ENCODE results near the gene ARF3. TPM values are rescaled to one million over a fixed set of nuclear protein-coding genes. Genes with fewer than 3 reads are reported as not detected.

Gene ARF3
- polyA plus RNA-seq, 2 of the 4 experiments (the other 2 are of a cell fraction): 138 to 287 TPM

- Histone ChIP-seq H3K27ac (0 out of 6 replicates have a peak overlapping the region, but pooled peaks of 1 of the 2 experiments have one; percentile 31), H3K4me3 (peak overlapping the region; percentile 42; the same call in 2 of the 3 replicates), H3K4me2 (peak overlapping the region; percentile 96), H3K9me3 (no peaks in the 10 kb centered on the region), H3K4me1 (peaks cover 16% of the 10 kb centered on the region; the same call in 2 of the 3 replicates)
- DNase-seq (ENCODE audit: low read depth in 1 of 2, low spot score in 1 of 2): peak; percentile 64 to 74
- ChIA-PET CTCF (interaction anchor here (0.6 to 77.5 kb wide), 28 partner anchors 2 to 222 kb away, joined by 3 to 2584 read pairs (median 4); partner anchors contain the start of genes ARF3, DDN, FKBP11 and PRKAG1), POLR2A (no interaction called here)
- WGBS (ENCODE audit: missing lambda C conversion rate): 49% methylated on average over 21 of the region's 50 CpGs
- ATAC-seq: peak; percentile 69 to 85
- TF ChIP-seq RAD21 (conservative IDR thresholded peaks at IDR 0.05 in 1 of 2, IDR thresholded peaks at IDR 0.05 in 1 of 2): peak in 1 of 2 experiments; percentile 39; a peak in 3 of 5 replicates
- TF ChIP-seq PHF8 (IDR thresholded peaks at IDR 0.05; ENCODE audit: borderline replicate concordance, low read depth): no peak
- TF ChIP-seq CTCF (IDR thresholded peaks at IDR 0.05): peak; percentile 70
- TF ChIP-seq KDM1A (IDR thresholded peaks at IDR 0.05; ENCODE audit: low read depth): no peak
- TF ChIP-seq, protein P1, sequence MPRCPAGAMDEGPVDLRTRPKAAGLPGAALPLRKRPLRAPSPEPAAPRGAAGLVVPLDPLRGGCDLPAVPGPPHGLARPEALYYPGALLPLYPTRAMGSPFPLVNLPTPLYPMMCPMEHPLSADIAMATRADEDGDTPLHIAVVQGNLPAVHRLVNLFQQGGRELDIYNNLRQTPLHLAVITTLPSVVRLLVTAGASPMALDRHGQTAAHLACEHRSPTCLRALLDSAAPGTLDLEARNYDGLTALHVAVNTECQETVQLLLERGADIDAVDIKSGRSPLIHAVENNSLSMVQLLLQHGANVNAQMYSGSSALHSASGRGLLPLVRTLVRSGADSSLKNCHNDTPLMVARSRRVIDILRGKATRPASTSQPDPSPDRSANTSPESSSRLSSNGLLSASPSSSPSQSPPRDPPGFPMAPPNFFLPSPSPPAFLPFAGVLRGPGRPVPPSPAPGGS (IDR thresholded peaks at IDR 0.05): no peak
- no peak for TF ChIP-seq HOXB13 (CRISPR knock-in tag; IDR thresholded peaks at IDR 0.05; ENCODE audit: low read depth)
- no peak for TF ChIP-seq ZFP36 (IDR thresholded peaks at IDR 0.05; ENCODE audit: borderline replicate concordance, partially characterized antibody)
- no peak for TF ChIP-seq RNF2 (IDR thresholded peaks at IDR 0.05; ENCODE audit: borderline replicate concordance, low read depth)
- TF ChIP-seq, protein P2, sequence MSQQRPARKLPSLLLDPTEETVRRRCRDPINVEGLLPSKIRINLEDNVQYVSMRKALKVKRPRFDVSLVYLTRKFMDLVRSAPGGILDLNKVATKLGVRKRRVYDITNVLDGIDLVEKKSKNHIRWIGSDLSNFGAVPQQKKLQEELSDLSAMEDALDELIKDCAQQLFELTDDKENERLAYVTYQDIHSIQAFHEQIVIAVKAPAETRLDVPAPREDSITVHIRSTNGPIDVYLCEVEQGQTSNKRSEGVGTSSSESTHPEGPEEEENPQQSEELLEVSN (IDR thresholded peaks at IDR 0.05; ENCODE audit: borderline replicate concordance, low read depth): peak; percentile 71
- 0 out of 5 replicates have a peak, but pooled peaks of 1 of the 2 experiments have one; percentile 47 for TF ChIP-seq JUN (IDR thresholded peaks at IDR 0.05)
- TF ChIP-seq SMC3 (IDR thresholded peaks at IDR 0.05): peak; percentile 59
- TF ChIP-seq, protein P3, sequence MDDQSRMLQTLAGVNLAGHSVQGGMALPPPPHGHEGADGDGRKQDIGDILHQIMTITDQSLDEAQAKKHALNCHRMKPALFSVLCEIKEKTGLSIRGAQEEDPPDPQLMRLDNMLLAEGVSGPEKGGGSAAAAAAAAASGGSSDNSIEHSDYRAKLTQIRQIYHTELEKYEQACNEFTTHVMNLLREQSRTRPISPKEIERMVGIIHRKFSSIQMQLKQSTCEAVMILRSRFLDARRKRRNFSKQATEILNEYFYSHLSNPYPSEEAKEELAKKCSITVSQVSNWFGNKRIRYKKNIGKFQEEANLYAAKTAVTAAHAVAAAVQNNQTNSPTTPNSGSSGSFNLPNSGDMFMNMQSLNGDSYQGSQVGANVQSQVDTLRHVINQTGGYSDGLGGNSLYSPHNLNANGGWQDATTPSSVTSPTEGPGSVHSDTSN (IDR thresholded peaks at IDR 0.05): no peak
- TF ChIP-seq, protein P4, sequence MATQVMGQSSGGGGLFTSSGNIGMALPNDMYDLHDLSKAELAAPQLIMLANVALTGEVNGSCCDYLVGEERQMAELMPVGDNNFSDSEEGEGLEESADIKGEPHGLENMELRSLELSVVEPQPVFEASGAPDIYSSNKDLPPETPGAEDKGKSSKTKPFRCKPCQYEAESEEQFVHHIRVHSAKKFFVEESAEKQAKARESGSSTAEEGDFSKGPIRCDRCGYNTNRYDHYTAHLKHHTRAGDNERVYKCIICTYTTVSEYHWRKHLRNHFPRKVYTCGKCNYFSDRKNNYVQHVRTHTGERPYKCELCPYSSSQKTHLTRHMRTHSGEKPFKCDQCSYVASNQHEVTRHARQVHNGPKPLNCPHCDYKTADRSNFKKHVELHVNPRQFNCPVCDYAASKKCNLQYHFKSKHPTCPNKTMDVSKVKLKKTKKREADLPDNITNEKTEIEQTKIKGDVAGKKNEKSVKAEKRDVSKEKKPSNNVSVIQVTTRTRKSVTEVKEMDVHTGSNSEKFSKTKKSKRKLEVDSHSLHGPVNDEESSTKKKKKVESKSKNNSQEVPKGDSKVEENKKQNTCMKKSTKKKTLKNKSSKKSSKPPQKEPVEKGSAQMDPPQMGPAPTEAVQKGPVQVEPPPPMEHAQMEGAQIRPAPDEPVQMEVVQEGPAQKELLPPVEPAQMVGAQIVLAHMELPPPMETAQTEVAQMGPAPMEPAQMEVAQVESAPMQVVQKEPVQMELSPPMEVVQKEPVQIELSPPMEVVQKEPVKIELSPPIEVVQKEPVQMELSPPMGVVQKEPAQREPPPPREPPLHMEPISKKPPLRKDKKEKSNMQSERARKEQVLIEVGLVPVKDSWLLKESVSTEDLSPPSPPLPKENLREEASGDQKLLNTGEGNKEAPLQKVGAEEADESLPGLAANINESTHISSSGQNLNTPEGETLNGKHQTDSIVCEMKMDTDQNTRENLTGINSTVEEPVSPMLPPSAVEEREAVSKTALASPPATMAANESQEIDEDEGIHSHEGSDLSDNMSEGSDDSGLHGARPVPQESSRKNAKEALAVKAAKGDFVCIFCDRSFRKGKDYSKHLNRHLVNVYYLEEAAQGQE (IDR thresholded peaks at IDR 0.05): no peak
- TF ChIP-seq TFCP2L1 (CRISPR knock-in tag; IDR thresholded peaks at IDR 0.05): no peak
- no peak for TF ChIP-seq FOSL2 (IDR thresholded peaks at IDR 0.05)
- no peak for TF ChIP-seq FOSL2 (CRISPR knock-in tag; IDR thresholded peaks at IDR 0.05)
- no peak for TF ChIP-seq POLR2AphosphoS2 (conservative IDR thresholded peaks at IDR 0.05; ENCODE audit: low read length)
- no peak for FAIRE-seq
Observed at GRCh38 chr12:48977290-48978281, 20.3 kb upstream of the ARF3 start.
